B cell (primary cell): ENCODE measurements around the gene CHST11. TPM values are rescaled to one million over a fixed set of nuclear protein-coding genes. Genes with fewer than 3 reads are reported as not detected.

Experiments
- ATAC-seq: fragments of 200-7000 bp; cut with Tn5 transposase; one replicate; pipeline ENCODE4 v1.10.0; 2021; ENCODE audit warnings: low read depth, mild to moderate bottlenecking, moderate number of reproducible peaks, moderate library complexity
- CTCF ChIA-PET: fragments of 350-600 bp; sonication (Branson Sonifier 250); formaldehyde crosslinking; loops from one replicate; lab custom pipeline; 2021; ENCODE audit warnings: antibody characterized with exemption, inconsistent platforms; lab: Charles Lee
- POLR2A ChIA-PET: fragments of 350-600 bp; sonication (Branson Sonifier 250); formaldehyde crosslinking; loops from one replicate; lab custom pipeline; 2021; ENCODE audit warnings: antibody characterized with exemption; lab: Charles Lee
- DNase-seq: peaks from one replicate; pipeline ENCODE4 v3.0.0; 2013
- H2AFZ ChIP-seq: 2 replicates; pipeline ENCODE4 v1.6.1; 2012; ENCODE audit warnings: mild to moderate bottlenecking, low read depth, low read length; ENCODE audit not compliant: insufficient read depth, poor library complexity, severe bottlenecking
- H3K27ac ChIP-seq, 2 donors: 1 replicate in 1 of 2; 2 replicates in 1 of 2; pipeline ENCODE4 v1.5.1; 2012 to 2013; ENCODE audit warnings: low read length in 2 of 2, mild to moderate bottlenecking in 2 of 2, moderate library complexity in 1 of 2
- H3K27me3 ChIP-seq, 4 experiments: fragments of 200-600 bp in 1 of 4; sonication (generic) in 1 of 4; replicated peaks in 1 of 4; 1 replicate in 2 of 4; 2 replicates in 2 of 4; pipeline versions ENCODE4 v1.6.1 to v1.7.0; 2013 to 2016; ENCODE audit warnings: low read length in 3 of 4, mild to moderate bottlenecking in 2 of 4, mixed read lengths in 1 of 4, moderate library complexity in 1 of 4; ENCODE audit not compliant: insufficient read depth in 4 of 4, control insufficient read depth in 3 of 4; ENCODE audit errors: control extremely low read depth in 1 of 4
- H3K36me3 ChIP-seq, 2 experiments: replicated peaks in 1 of 2; 1 replicate in 1 of 2; 2 replicates in 1 of 2; pipeline versions ENCODE4 v1.6.1 to v1.7.1; 2013; ENCODE audit warnings: low read length in 1 of 2; ENCODE audit not compliant: insufficient read depth in 2 of 2, control insufficient read depth in 1 of 2; ENCODE audit errors: control extremely low read depth in 1 of 2, extremely low read depth in 1 of 2
- H3K4me1 ChIP-seq, 2 donors: fragments of 200-600 bp in 1 of 2; sonication (generic) in 1 of 2; 1 replicate in 1 of 2; 2 replicates in 1 of 2; pipeline versions ENCODE4 v1.5.1 to v1.6.1; 2013 to 2017; ENCODE audit warnings: low read length in 2 of 2; ENCODE audit not compliant: control insufficient read depth in 2 of 2, insufficient read depth in 2 of 2
- H3K4me2 ChIP-seq: replicated peaks from 2 replicates; pipeline ENCODE3; 2012; ENCODE audit warnings: mild to moderate bottlenecking, low read depth, low read length; ENCODE audit not compliant: poor library complexity, severe bottlenecking
- H3K4me3 ChIP-seq, 5 experiments: fragments of 200-600 bp in 1 of 5; sonication (generic) in 1 of 5; 1 replicate in 3 of 5; 2 replicates in 2 of 5; pipeline versions ENCODE4 v1.5.1 to v1.7.0; 2011 to 2016; ENCODE audit warnings: low read length in 4 of 5, mild to moderate bottlenecking in 4 of 5, low read depth in 2 of 5, control low read depth in 1 of 5, moderate library complexity in 1 of 5; ENCODE audit not compliant: insufficient read depth in 1 of 5; ENCODE audit errors: control extremely low read depth in 1 of 5, extremely low read depth in 1 of 5
- H3K79me2 ChIP-seq: fragments of 200-600 bp; sonication (generic); one replicate; pipeline ENCODE4 v1.6.0; 2016; ENCODE audit warnings: low read length; ENCODE audit not compliant: control insufficient read depth, insufficient read depth
- H3K9ac ChIP-seq: fragments of 200-600 bp; sonication (generic); 2 replicates; pipeline ENCODE4 v1.6.1; 2017; ENCODE audit warnings: mild to moderate bottlenecking, low read length, moderate library complexity
- H3K9me3 ChIP-seq, 3 donors: one replicate each; pipeline versions ENCODE4 v1.6.1 to v1.7.1; 2013; ENCODE audit warnings: low read length in 2 of 3; ENCODE audit not compliant: control insufficient read depth in 2 of 3, insufficient read depth in 1 of 3; ENCODE audit errors: control extremely low read depth in 1 of 3
- H4K20me1 ChIP-seq: 2 replicates; pipeline ENCODE4 v1.6.0; 2012; ENCODE audit warnings: mild to moderate bottlenecking, low read length; ENCODE audit not compliant: insufficient read depth, control insufficient read depth, poor library complexity, severe bottlenecking
- H3K27ac Mint-ChIP-seq: one replicate; pipeline ENCODE4 v1.8.0; 2021; ENCODE audit warnings: mixed read lengths
- H3K27me3 Mint-ChIP-seq: one replicate; pipeline ENCODE4 v1.8.0; 2021; ENCODE audit warnings: mixed read lengths
- H3K4me1 Mint-ChIP-seq: one replicate; pipeline ENCODE4 v1.8.0; 2021; ENCODE audit warnings: mixed read lengths
- H3K4me3 Mint-ChIP-seq: one replicate; pipeline ENCODE4 v1.8.0; 2021; ENCODE audit warnings: mixed read lengths
- H3K9me3 Mint-ChIP-seq: one replicate; pipeline ENCODE4 v1.8.0; 2022; ENCODE audit warnings: mixed read lengths; ENCODE audit not compliant: insufficient read depth
- EZH2 ChIP-seq: IDR thresholded peaks from 2 replicates; pipeline ENCODE4 v1.6.1; 2012; ENCODE audit warnings: borderline replicate concordance, low read depth, mild to moderate bottlenecking, moderate library complexity, low read length; ENCODE audit not compliant: insufficient read depth, poor library complexity, severe bottlenecking
- WGBS: methylation state at CpG from one replicate; pipeline ENCODE4 v1.1.5; 2013; ENCODE audit warnings: missing lambda C conversion rate; ENCODE audit not compliant: insufficient coverage; 5-methylcytosine and 5-hydroxymethylcytosine counted together
- intact Hi-C: fragments of 100-400 bp; cut with micrococcal nuclease; formaldehyde crosslinking; loops from one replicate; pipeline ENCODE4 v1.10.0; 2022
- polyA plus RNA-seq: library from polyadenylated mRNA; depleted of rRNA; stranded (reverse); fragments of >200 nt; gene quantifications from 2 replicates; pipeline ENCODE4 v1.2.3, GENCODE V29; 2012
- total RNA-seq, 2 donors: library from RNA; stranded (reverse); fragments of 120-200 nt in 1 of 2; gene quantifications; 1 replicate in 1 of 2; 2 replicates in 1 of 2; pipeline versions ENCODE4 v1.2.3 to v1.2.4, GENCODE V29; 2013 to 2022
- TF ChIP-seq, protein P1 (sequence below): fragments of 200-600 bp; IDR thresholded peaks from one replicate; pipeline ENCODE4 v1.8.0; 2022; ENCODE audit warnings: antibody characterized with exemption, mild to moderate bottlenecking

Gene CHST11
- total and polyA plus RNA-seq, 2 donors (not counting 1 experiment from before 2014, with no cell fraction given): 46.3 to 152 TPM

DNA sequence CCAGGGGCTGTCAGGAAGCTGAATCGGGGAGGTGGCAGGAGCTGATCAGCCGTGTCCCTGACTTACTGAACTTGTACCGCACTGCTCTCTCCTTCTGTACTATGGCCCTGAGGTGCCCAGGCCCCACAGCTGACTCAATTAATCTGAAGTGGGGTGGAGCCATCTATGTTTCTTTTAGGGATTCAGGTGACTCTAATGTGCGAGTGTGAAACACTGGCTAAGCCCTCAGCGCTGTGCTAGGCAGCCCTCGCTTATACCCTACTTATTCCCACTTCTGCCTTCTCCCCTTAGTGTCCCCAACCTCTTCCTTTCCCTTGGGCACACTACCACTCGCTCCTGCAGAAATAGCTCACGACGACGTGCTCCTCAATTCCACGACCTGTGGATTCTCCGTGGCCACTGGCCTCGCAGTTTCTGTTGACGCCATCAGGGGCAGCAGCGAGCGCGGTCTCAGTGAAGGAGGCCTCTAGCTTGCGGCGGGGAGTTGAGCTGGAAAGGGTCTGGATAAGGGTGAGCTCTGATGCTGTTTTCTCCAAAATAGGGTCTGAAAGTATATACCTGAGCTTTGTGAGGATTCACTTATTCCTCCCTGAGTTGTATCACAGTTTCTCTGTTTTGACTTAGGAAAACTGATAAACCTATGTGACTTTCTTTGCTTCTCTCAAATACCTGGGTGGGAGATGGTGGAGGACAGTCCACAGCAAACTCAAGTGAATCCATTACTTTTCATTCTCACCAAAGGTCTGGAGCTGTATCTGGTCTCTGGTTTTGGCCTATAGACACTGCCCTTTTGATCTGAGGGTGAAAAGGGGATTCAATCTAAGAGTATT lies 333.8 kb downstream of the CHST11 start:
- Histone ChIP-seq H4K20me1 (no peaks in the 10 kb centered on the region), H3K4me2 (peak overlapping the region; percentile 50), H3K79me2 (no peaks in the 10 kb centered on the region), H3K27ac (no peak overlapping the region), H3K27me3 (no peaks in the 10 kb centered on the region), H3K4me3 (peak overlapping the region in 3 of 5 experiments; percentile 1 to 28 (median 8)), H3K9ac (peak overlapping the region; percentile 48), H3K36me3 (no peaks in the 10 kb centered on the region), H3K9me3 (no peaks in the 10 kb centered on the region), H2AFZ (peak overlapping the region; percentile 11), H3K4me1 (peaks cover 8 to 9% of the 10 kb centered on the region in 2 donors)
- CTCF ChIA-PET: interaction anchor here (0.6 to 1.5 kb wide), 22 partner anchors 9 to 408 kb away, joined by 3 to 9 read pairs (median 4); no protein-coding TSS in a partner anchor
- TF ChIP-seq, protein P1, sequence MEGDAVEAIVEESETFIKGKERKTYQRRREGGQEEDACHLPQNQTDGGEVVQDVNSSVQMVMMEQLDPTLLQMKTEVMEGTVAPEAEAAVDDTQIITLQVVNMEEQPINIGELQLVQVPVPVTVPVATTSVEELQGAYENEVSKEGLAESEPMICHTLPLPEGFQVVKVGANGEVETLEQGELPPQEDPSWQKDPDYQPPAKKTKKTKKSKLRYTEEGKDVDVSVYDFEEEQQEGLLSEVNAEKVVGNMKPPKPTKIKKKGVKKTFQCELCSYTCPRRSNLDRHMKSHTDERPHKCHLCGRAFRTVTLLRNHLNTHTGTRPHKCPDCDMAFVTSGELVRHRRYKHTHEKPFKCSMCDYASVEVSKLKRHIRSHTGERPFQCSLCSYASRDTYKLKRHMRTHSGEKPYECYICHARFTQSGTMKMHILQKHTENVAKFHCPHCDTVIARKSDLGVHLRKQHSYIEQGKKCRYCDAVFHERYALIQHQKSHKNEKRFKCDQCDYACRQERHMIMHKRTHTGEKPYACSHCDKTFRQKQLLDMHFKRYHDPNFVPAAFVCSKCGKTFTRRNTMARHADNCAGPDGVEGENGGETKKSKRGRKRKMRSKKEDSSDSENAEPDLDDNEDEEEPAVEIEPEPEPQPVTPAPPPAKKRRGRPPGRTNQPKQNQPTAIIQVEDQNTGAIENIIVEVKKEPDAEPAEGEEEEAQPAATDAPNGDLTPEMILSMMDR: peak; percentile 80
- no peak for TF ChIP-seq EZH2
- no peaks in the 10 kb centered on the region for H3K27me3 Mint-ChIP-seq
- 56% methylated on average over 17 of the region's 19 CpGs for WGBS
- H3K27ac Mint-ChIP-seq: peak overlapping the region; percentile 22
- DNase-seq (peak; percentile 57), ATAC-seq (peak; percentile 58)
- intact Hi-C loops: loop anchor here (5.0 kb wide), 1 partner anchor 38 kb away; no protein-coding TSS in a partner anchor
- POLR2A ChIA-PET: no interaction called here
- H3K4me3 Mint-ChIP-seq: peak overlapping the region; percentile 83
- peaks cover 7% of the 10 kb centered on the region for H3K4me1 Mint-ChIP-seq
- H3K9me3 Mint-ChIP-seq: no peaks in the 10 kb centered on the region

DNA sequence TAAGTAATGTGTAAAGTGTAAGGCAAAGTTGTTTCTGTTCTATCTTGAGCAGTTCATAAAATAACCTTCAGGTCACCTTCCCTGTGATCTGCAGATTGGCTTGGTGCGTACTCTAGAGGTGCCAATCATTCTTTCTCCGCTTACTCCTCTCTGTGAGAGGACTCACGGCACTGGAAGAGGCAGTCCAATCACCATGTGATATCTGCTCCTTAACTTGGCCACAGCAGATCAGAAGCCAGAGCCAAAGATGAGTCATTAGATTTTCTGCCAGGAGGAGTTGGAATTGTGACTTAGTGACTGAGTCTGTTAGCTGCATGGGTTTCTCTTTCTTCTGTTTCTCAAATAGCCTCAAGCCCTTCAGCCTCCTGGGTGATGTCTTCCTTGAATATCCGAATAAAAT lies 335.8 kb downstream of the CHST11 start:
- H3K4me2 ChIP-seq: no peak overlapping the region
- H3K36me3 ChIP-seq: no peaks in the 10 kb centered on the region
- no peak overlapping the region for H3K4me3 ChIP-seq
- Mint-ChIP-seq H3K4me1 (peaks cover 7% of the 10 kb centered on the region), H3K27me3 (no peaks in the 10 kb centered on the region), H3K27ac (no peak overlapping the region), H3K9me3 (no peaks in the 10 kb centered on the region), H3K4me3 (no peak overlapping the region)
- H2AFZ ChIP-seq: no peak overlapping the region
- intact Hi-C loops: loop anchor here (5.0 kb wide), 1 partner anchor 40 kb away; no protein-coding TSS in a partner anchor
- WGBS: 96% methylated on average over 3 of the region's 4 CpGs
- H3K27ac ChIP-seq: no peak overlapping the region
- H3K27me3 ChIP-seq: no peaks in the 10 kb centered on the region
- no peaks in the 10 kb centered on the region for H3K9me3 ChIP-seq
- no peaks in the 10 kb centered on the region for H4K20me1 ChIP-seq
- POLR2A ChIA-PET: no interaction called here
- peaks cover 8 to 9% of the 10 kb centered on the region in 2 donors for H3K4me1 ChIP-seq
- CTCF ChIA-PET: interaction anchor here (1.1 to 1.5 kb wide), 2 partner anchors 411 kb away, joined by 4 to 8 read pairs; no protein-coding TSS in a partner anchor
- H3K9ac ChIP-seq: no peak overlapping the region
- TF ChIP-seq, protein P1: no peak
- no peak for TF ChIP-seq EZH2
- ATAC-seq: no peak
- H3K79me2 ChIP-seq: no peaks in the 10 kb centered on the region
- no peak for DNase-seq
